Neutrophil (primary cell): ENCODE measurements around the gene KRTAP12-1.
"Not testable (repeated sequence)": the region's sequence is repeated elsewhere in the genome, so short reads cannot be mapped to it uniquely, and the experiment has no call there.

ENCODE experiments used
- H3K27ac ChIP-seq: fragments of 200-600 bp; sonication (generic); 2 replicates; pipeline ENCODE4 v1.5.1; 2016; ENCODE audit warnings: mild to moderate bottlenecking, moderate library complexity
- H3K27me3 ChIP-seq: fragments of 200-600 bp; sonication (generic); 2 replicates; pipeline ENCODE4 v1.6.0; 2016; ENCODE audit warnings: mild to moderate bottlenecking
- H3K36me3 ChIP-seq: fragments of 200-600 bp; sonication (generic); 2 replicates; pipeline ENCODE4 v1.5.1; 2017
- H3K4me1 ChIP-seq, 2 experiments: fragments of 200-600 bp in 1 of 2; sonication (generic) in 1 of 2; 1 replicate in 1 of 2; 2 replicates in 1 of 2; pipeline versions ENCODE4 v1.5.1 to v1.6.1; 2013 to 2016; ENCODE audit warnings: low read depth in 1 of 2, low read length in 1 of 2, mild to moderate bottlenecking in 1 of 2, moderate library complexity in 1 of 2; ENCODE audit not compliant: control insufficient read depth in 1 of 2, insufficient read depth in 1 of 2
- H3K4me3 ChIP-seq, 2 experiments: fragments of 200-600 bp in 1 of 2; sonication (generic) in 1 of 2; 1 replicate in 1 of 2; 2 replicates in 1 of 2; pipeline ENCODE4 v1.5.1; 2013 to 2016; ENCODE audit warnings: low read depth in 1 of 2, low read length in 1 of 2, mild to moderate bottlenecking in 1 of 2, moderate library complexity in 1 of 2
- H3K9me3 ChIP-seq: fragments of 200-600 bp; sonication (generic); 2 replicates; pipeline ENCODE4 v1.5.1; 2016
- TF ChIP-seq, protein P1 (sequence below): fragments of 200-600 bp; sonication (generic); IDR thresholded peaks from 2 replicates; pipeline ENCODE4 v1.5.1; 2016; ENCODE audit warnings: antibody characterized with exemption

The KRTAP12-1 gene

DNA sequence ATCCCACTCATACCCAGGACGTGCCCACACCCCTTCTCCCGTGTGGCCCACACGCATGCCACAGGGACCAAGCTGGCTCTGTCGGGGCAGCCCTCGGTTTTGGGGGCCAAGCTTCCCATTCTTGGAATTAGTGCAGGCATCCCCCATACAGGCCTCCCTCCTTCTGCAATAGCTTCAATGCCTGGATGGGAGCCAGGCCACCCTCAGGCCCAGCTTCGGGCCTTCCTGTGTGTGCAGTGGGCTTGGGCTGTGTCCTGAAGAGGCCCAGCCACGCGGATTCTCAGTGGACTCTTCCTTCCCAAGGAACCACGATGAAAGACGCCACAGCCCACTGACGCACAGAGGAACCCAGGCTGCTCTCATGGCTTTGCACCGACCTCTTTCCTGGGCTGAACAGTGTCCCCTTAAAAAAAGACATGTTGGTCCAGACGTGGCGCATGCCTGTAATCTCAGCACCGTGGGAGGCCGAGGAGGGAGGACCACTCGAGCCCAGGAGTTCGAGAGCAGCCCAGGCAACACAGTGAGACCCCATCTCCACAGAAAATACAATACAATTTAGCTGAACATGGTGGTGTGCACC lies 32.4 kb downstream of the KRTAP12-1 start:
- no peaks in the 10 kb centered on the region for H3K9me3 ChIP-seq
- H3K27me3 ChIP-seq, result peaks cover 17% of the 10 kb centered on the region
- no peaks in the 10 kb centered on the region for H3K36me3 ChIP-seq
- no peak overlapping the region for H3K4me3 ChIP-seq
- TF ChIP-seq, protein P1, sequence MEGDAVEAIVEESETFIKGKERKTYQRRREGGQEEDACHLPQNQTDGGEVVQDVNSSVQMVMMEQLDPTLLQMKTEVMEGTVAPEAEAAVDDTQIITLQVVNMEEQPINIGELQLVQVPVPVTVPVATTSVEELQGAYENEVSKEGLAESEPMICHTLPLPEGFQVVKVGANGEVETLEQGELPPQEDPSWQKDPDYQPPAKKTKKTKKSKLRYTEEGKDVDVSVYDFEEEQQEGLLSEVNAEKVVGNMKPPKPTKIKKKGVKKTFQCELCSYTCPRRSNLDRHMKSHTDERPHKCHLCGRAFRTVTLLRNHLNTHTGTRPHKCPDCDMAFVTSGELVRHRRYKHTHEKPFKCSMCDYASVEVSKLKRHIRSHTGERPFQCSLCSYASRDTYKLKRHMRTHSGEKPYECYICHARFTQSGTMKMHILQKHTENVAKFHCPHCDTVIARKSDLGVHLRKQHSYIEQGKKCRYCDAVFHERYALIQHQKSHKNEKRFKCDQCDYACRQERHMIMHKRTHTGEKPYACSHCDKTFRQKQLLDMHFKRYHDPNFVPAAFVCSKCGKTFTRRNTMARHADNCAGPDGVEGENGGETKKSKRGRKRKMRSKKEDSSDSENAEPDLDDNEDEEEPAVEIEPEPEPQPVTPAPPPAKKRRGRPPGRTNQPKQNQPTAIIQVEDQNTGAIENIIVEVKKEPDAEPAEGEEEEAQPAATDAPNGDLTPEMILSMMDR, result no peak
- H3K4me1 ChIP-seq, result no peaks in the 10 kb centered on the region
- H3K27ac ChIP-seq, result no peak overlapping the region

DNA sequence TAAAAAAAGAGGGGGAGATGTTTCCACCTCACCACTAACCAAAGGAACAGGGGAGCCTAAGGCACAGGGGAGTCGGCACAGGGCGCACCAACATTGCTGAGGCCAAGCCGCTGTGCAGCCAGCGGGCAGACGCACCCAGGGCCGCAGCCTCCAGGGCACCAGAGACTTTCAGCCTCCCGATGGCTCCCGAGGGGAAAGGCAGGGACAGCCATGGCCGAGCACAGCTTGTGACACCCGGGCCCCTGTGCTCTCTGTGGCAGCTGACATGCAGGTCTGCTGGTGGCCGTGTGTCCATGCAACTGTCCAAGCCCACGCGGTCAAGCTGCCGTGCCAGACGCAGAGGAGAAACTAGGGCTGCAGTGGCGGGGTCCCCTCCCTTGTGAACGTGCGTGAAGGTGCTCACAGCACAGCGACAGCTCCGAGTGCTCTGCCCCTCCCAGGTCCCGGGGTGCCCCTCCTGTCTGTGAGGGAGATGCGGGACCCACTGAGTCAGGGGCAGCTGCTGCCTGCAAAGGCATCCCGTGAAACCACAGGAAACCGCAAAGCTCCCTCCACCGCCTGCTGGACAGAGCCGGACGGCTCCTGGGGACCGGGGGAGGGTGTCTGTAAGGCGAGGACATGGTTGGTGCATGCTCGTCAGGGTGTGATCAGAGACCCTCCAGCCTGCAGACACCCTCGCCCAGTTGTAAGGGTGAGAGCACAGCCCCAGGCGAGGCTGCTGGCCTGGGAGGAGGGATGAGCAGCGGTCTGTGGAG lies 33.2 kb downstream of the KRTAP12-1 start:
- TF ChIP-seq, protein P1, result no peak
- Histone ChIP-seq H3K4me3 (no peak overlapping the region), H3K36me3 (no peaks in the 10 kb centered on the region), H3K4me1 (no peaks in the 10 kb centered on the region), H3K9me3 (peaks cover 3% of the 10 kb centered on the region), H3K27ac (no peak overlapping the region), H3K27me3 (peaks cover 17% of the 10 kb centered on the region)

GRCh38 chr21:44647222-44647552 lies 34.8 kb downstream of the KRTAP12-1 start:
- H3K9me3 ChIP-seq, result peaks cover 3% of the 10 kb centered on the region

GRCh38 chr21:44646366-44647221 lies 35.4 kb downstream of the KRTAP12-1 start, which contains the start of gene KRTAP10-11:
KRTAP10-11 (plus strand) TSS chr21:44646414; CDS start chr21:44646459, 45 bp downstream.
- not testable (repeated sequence) for H3K4me1 ChIP-seq, H3K9me3 ChIP-seq, H3K4me3 ChIP-seq, H3K27ac ChIP-seq, H3K36me3 ChIP-seq
- H3K27me3 ChIP-seq, result peaks cover 17% of the 10 kb centered on the region

More at GRCh38 chr21:44647222-44647552, 34.8 kb downstream of the KRTAP12-1 start:
- no peaks in the 10 kb centered on the region for H3K4me1 ChIP-seq
- no peak overlapping the region for H3K27ac ChIP-seq
- TF ChIP-seq, protein P1, result no peak
- no peaks in the 10 kb centered on the region for H3K36me3 ChIP-seq
- H3K27me3 ChIP-seq, result peaks cover 17% of the 10 kb centered on the region
- no peak overlapping the region for H3K4me3 ChIP-seq

- Histone ChIP-seq H3K27me3 (peaks cover 17% of the 10 kb centered on the region), H3K4me3 (no peak overlapping the region), H3K9me3 (peaks cover 3% of the 10 kb centered on the region), H3K36me3 (no peaks in the 10 kb centered on the region), H3K4me1 (no peaks in the 10 kb centered on the region), H3K27ac (no peak overlapping the region)
- TF ChIP-seq, protein P1, result no peak
Measured at GRCh38 chr21:44644878-44645277, 37.1 kb downstream of the KRTAP12-1 start.
